ENCODE data around the gene TRIM15. TPM values are rescaled to one million over a fixed set of nuclear protein-coding genes. Genes with fewer than 3 reads are reported as not detected.

Gene TRIM15
- total RNA-seq, 1 experiment from 2014 or later, result 0.35 TPM

DNA sequence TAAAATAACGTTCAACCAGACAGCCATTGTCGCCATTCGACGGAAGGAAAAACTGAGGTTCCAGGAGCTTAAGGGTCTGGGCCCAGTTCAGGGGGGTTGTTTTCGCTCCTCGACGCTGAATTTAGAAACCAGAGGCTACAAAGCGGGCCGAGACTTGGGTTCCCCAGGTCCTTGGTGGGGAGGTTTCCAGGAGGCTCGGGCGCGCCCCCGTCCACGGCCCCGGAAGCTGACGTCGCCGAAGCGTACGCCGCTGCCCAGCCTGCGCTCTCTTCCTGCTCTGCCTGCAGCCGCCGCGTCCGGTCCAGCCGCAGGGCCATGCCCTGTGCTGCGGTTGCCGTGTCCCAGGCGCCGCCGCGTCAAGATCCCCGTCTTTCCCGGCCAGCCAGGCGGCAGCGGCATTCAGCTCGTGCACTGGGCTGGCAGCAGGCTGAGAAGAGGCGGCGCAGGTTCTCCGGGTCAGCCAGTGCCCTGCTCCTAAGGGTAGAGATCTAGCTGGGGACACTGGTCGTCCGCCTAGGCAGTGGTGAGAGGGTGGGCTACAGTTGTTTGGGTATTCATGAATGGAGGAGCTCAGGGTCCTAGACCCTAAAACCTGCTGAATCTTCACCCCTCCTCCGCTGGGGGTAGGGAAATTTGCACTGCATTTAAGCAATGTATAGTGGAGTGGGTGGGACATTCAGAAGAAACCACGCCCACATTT, 50.8 kb downstream of the TRIM15 start (continued):
- TF ChIP-seq, protein P1, sequence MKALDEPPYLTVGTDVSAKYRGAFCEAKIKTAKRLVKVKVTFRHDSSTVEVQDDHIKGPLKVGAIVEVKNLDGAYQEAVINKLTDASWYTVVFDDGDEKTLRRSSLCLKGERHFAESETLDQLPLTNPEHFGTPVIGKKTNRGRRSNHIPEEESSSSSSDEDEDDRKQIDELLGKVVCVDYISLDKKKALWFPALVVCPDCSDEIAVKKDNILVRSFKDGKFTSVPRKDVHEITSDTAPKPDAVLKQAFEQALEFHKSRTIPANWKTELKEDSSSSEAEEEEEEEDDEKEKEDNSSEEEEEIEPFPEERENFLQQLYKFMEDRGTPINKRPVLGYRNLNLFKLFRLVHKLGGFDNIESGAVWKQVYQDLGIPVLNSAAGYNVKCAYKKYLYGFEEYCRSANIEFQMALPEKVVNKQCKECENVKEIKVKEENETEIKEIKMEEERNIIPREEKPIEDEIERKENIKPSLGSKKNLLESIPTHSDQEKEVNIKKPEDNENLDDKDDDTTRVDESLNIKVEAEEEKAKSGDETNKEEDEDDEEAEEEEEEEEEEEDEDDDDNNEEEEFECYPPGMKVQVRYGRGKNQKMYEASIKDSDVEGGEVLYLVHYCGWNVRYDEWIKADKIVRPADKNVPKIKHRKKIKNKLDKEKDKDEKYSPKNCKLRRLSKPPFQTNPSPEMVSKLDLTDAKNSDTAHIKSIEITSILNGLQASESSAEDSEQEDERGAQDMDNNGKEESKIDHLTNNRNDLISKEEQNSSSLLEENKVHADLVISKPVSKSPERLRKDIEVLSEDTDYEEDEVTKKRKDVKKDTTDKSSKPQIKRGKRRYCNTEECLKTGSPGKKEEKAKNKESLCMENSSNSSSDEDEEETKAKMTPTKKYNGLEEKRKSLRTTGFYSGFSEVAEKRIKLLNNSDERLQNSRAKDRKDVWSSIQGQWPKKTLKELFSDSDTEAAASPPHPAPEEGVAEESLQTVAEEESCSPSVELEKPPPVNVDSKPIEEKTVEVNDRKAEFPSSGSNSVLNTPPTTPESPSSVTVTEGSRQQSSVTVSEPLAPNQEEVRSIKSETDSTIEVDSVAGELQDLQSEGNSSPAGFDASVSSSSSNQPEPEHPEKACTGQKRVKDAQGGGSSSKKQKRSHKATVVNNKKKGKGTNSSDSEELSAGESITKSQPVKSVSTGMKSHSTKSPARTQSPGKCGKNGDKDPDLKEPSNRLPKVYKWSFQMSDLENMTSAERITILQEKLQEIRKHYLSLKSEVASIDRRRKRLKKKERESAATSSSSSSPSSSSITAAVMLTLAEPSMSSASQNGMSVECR (CRISPR knock-in tag; IDR thresholded peaks at IDR 0.05; ENCODE audit: borderline replicate concordance), result peak; percentile 91
- TF ChIP-seq, protein P2, sequence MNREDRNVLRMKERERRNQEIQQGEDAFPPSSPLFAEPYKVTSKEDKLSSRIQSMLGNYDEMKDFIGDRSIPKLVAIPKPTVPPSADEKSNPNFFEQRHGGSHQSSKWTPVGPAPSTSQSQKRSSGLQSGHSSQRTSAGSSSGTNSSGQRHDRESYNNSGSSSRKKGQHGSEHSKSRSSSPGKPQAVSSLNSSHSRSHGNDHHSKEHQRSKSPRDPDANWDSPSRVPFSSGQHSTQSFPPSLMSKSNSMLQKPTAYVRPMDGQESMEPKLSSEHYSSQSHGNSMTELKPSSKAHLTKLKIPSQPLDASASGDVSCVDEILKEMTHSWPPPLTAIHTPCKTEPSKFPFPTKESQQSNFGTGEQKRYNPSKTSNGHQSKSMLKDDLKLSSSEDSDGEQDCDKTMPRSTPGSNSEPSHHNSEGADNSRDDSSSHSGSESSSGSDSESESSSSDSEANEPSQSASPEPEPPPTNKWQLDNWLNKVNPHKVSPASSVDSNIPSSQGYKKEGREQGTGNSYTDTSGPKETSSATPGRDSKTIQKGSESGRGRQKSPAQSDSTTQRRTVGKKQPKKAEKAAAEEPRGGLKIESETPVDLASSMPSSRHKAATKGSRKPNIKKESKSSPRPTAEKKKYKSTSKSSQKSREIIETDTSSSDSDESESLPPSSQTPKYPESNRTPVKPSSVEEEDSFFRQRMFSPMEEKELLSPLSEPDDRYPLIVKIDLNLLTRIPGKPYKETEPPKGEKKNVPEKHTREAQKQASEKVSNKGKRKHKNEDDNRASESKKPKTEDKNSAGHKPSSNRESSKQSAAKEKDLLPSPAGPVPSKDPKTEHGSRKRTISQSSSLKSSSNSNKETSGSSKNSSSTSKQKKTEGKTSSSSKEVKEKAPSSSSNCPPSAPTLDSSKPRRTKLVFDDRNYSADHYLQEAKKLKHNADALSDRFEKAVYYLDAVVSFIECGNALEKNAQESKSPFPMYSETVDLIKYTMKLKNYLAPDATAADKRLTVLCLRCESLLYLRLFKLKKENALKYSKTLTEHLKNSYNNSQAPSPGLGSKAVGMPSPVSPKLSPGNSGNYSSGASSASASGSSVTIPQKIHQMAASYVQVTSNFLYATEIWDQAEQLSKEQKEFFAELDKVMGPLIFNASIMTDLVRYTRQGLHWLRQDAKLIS (CRISPR knock-in tag; IDR thresholded peaks at IDR 0.05; ENCODE audit: borderline replicate concordance), result no peak
- peak; percentile 68; the same call in 1 of the 2 replicates for TF ChIP-seq ETV6 (CRISPR knock-in tag; IDR thresholded peaks at IDR 0.05)

DNA sequence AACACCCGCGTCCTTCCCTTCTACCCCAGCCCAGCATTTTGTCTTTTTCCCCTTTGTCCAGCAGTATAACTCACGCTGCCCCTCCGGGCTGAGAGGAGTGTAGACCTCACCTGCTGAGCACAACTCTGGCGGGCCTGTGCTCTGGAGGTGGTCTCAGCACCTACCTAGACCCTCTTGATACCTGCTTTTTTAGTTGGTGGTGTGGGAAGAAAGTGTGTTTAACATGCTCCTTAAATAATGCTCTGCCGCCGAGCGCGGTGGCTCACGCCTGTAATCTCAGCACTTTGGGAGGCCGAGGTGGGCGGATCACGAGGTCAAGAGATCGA, 51.3 kb downstream of the TRIM15 start:
- ATAC-seq (no peak), DNase-seq (ENCODE audit: low spot score) (no peak)
- H3K9me3 Mint-ChIP-seq, result no peaks in the 10 kb centered on the region
- peaks cover 21% of the 10 kb centered on the region for H3K27me3 Mint-ChIP-seq (ENCODE audit: low read depth)
- ChIA-PET POLR2A (interaction anchor here (2.6 kb wide), 1 partner anchor 111 kb away, joined by 20 read pairs; the partner anchor contains the start of gene TRIM39), CTCF (interaction anchor here (0.6 to 2.8 kb wide), 4 partner anchors 13 to 143 kb away, joined by 3 to 22 read pairs (median 4); no protein-coding TSS in a partner anchor)
- no peaks in the 10 kb centered on the region for H3K36me3 Mint-ChIP-seq
- H3K27ac Mint-ChIP-seq, result no peak overlapping the region
- H3K4me3 Mint-ChIP-seq, result peak overlapping the region; percentile 97
- H3K4me1 Mint-ChIP-seq, result peaks cover 41% of the 10 kb centered on the region
- TF ChIP-seq SMAD4 (CRISPR knock-in tag; IDR thresholded peaks at IDR 0.05) (no peak), KAT7 (CRISPR knock-in tag; IDR thresholded peaks at IDR 0.05; ENCODE audit: borderline replicate concordance) (no peak), NFYB (CRISPR knock-in tag; conservative IDR thresholded peaks at IDR 0.05; ENCODE audit: low read depth) (no peak), TCF7 (CRISPR knock-in tag; IDR thresholded peaks at IDR 0.05; ENCODE audit: low read depth) (no peak), MYBL2 (CRISPR knock-in tag; IDR thresholded peaks at IDR 0.05) (no peak), ZNF121 (CRISPR knock-in tag; IDR thresholded peaks at IDR 0.05) (no peak), ZNF416 (CRISPR knock-in tag; IDR thresholded peaks at IDR 0.05) (no peak), NFE2L1 (CRISPR knock-in tag; IDR thresholded peaks at IDR 0.05) (no peak), JUN (CRISPR knock-in tag; IDR thresholded peaks at IDR 0.05) (no peak), ETV6 (CRISPR knock-in tag; IDR thresholded peaks at IDR 0.05) (no peak), GTF2I (CRISPR knock-in tag; conservative IDR thresholded peaks at IDR 0.05) (no peak)
- TF ChIP-seq, protein P3, sequence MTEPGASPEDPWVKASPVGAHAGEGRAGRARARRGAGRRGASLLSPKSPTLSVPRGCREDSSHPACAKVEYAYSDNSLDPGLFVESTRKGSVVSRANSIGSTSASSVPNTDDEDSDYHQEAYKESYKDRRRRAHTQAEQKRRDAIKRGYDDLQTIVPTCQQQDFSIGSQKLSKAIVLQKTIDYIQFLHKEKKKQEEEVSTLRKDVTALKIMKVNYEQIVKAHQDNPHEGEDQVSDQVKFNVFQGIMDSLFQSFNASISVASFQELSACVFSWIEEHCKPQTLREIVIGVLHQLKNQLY (CRISPR knock-in tag; IDR thresholded peaks at IDR 0.05), result no peak
- TF ChIP-seq, protein P4, sequence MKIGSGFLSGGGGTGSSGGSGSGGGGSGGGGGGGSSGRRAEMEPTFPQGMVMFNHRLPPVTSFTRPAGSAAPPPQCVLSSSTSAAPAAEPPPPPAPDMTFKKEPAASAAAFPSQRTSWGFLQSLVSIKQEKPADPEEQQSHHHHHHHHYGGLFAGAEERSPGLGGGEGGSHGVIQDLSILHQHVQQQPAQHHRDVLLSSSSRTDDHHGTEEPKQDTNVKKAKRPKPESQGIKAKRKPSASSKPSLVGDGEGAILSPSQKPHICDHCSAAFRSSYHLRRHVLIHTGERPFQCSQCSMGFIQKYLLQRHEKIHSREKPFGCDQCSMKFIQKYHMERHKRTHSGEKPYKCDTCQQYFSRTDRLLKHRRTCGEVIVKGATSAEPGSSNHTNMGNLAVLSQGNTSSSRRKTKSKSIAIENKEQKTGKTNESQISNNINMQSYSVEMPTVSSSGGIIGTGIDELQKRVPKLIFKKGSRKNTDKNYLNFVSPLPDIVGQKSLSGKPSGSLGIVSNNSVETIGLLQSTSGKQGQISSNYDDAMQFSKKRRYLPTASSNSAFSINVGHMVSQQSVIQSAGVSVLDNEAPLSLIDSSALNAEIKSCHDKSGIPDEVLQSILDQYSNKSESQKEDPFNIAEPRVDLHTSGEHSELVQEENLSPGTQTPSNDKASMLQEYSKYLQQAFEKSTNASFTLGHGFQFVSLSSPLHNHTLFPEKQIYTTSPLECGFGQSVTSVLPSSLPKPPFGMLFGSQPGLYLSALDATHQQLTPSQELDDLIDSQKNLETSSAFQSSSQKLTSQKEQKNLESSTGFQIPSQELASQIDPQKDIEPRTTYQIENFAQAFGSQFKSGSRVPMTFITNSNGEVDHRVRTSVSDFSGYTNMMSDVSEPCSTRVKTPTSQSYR (CRISPR knock-in tag; IDR thresholded peaks at IDR 0.05), result no peak
- TF ChIP-seq, protein P5, sequence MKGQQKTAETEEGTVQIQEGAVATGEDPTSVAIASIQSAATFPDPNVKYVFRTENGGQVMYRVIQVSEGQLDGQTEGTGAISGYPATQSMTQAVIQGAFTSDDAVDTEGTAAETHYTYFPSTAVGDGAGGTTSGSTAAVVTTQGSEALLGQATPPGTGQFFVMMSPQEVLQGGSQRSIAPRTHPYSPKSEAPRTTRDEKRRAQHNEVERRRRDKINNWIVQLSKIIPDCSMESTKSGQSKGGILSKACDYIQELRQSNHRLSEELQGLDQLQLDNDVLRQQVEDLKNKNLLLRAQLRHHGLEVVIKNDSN (CRISPR knock-in tag; IDR thresholded peaks at IDR 0.05), result no peak
- TF ChIP-seq, protein P6, sequence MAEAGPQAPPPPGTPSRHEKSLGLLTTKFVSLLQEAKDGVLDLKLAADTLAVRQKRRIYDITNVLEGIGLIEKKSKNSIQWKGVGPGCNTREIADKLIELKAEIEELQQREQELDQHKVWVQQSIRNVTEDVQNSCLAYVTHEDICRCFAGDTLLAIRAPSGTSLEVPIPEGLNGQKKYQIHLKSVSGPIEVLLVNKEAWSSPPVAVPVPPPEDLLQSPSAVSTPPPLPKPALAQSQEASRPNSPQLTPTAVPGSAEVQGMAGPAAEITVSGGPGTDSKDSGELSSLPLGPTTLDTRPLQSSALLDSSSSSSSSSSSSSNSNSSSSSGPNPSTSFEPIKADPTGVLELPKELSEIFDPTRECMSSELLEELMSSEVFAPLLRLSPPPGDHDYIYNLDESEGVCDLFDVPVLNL (CRISPR knock-in tag; IDR thresholded peaks at IDR 0.05; ENCODE audit: borderline replicate concordance, low read depth), result no peak
- TF ChIP-seq, protein P7, sequence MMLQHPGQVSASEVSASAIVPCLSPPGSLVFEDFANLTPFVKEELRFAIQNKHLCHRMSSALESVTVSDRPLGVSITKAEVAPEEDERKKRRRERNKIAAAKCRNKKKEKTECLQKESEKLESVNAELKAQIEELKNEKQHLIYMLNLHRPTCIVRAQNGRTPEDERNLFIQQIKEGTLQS (CRISPR knock-in tag; conservative IDR thresholded peaks at IDR 0.05), result no peak
- TF ChIP-seq, protein P8, sequence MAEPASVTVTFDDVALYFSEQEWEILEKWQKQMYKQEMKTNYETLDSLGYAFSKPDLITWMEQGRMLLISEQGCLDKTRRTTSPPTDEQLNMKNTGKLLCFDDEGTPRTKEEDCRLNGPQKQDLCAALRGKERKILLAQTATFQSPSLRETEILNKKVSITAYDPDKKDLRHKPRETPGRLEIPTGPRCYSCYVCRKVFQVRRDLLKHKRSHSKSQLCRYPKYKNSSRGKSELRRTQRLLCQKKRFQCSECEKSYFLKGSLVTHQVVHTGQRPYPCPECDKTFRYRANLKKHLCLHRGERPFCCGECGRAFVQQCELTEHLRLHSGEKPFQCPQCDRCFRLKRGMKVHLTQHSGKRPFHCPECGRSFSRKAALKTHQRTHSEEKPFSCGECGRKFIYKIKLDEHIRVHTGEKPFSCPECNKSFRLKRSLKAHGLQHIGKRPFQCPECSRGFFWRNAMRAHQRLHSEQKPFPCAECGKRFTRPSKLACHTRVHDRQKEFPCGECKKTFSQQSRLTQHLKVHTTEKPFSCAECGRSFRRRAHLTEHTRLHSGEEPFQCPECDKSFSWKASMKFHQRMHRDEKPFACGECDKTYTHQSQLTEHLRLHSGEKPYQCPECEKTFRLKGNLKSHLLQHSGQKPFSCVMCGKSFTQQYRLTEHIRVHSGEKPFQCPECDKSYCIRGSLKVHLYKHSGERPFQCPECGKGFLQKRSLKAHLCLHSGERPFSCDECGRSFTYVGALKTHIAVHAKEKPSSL (CRISPR knock-in tag; conservative IDR thresholded peaks at IDR 0.05), result no peak
